Fibroblast of skin of right quadriceps (primary cell): ENCODE results near the gene SLC22A12.
A peak's percentile ranks its signal among the peaks of the same experiment; 100 is the strongest.

ENCODE experiments used
- DNase-seq: peaks from one replicate; pipeline ENCODE4 v3.0.0-alpha.2; 2013

Gene SLC22A12

GRCh38 chr11:64605656-64606585, 14.9 kb downstream of the SLC22A12 start:
- DNase-seq, result no peak

- no peak for DNase-seq
These were observed 15.9 kb downstream of the SLC22A12 start for GRCh38 chr11:64606796-64607380.

- no peak for DNase-seq
These were observed 16.5 kb downstream of the SLC22A12 start for GRCh38 chr11:64607381-64607985.

- no peak for DNase-seq
These were observed 17.0 kb downstream of the SLC22A12 start for GRCh38 chr11:64608046-64608445.

- DNase-seq, result no peak
These were observed 17.6 kb downstream of the SLC22A12 start for GRCh38 chr11:64608636-64609035.

GRCh38 chr11:64609436-64610047, 18.5 kb downstream of the SLC22A12 start:
- DNase-seq, result no peak

GRCh38 chr11:64610596-64610995, 19.6 kb downstream of the SLC22A12 start:
- DNase-seq, result no peak

GRCh38 chr11:64611176-64611575, 20.2 kb downstream of the SLC22A12 start:
- no peak for DNase-seq

- no peak for DNase-seq
These were observed 21.0 kb downstream of the SLC22A12 start for GRCh38 chr11:64611869-64612646.

- DNase-seq, result no peak
These were observed 22.6 kb downstream of the SLC22A12 start for GRCh38 chr11:64613648-64614047.

- no peak for DNase-seq
These were observed 23.9 kb downstream of the SLC22A12 start for GRCh38 chr11:64614917-64615316.

GRCh38 chr11:64616817-64617216, 25.8 kb downstream of the SLC22A12 start:
- no peak for DNase-seq

- DNase-seq, result no peak
These were observed 28.2 kb downstream of the SLC22A12 start for GRCh38 chr11:64619196-64619595.

GRCh38 chr11:64619811-64620380, 28.9 kb downstream of the SLC22A12 start:
- DNase-seq, result peak; percentile 66

GRCh38 chr11:64620381-64620971, 29.5 kb downstream of the SLC22A12 start:
- peak; percentile 37 for DNase-seq

- no peak for DNase-seq
These were observed 30.4 kb downstream of the SLC22A12 start for GRCh38 chr11:64621283-64622019.

- no peak for DNase-seq
These were observed 31.7 kb downstream of the SLC22A12 start for GRCh38 chr11:64622681-64623080.

GRCh38 chr11:64624883-64625481, 34.0 kb downstream of the SLC22A12 start:
- no peak for DNase-seq

- DNase-seq, result no peak
These were observed 35.6 kb downstream of the SLC22A12 start for GRCh38 chr11:64626637-64627036.

GRCh38 chr11:64627371-64627770, 36.4 kb downstream of the SLC22A12 start:
- no peak for DNase-seq

- DNase-seq, result no peak
These were observed 37.6 kb downstream of the SLC22A12 start for GRCh38 chr11:64628596-64628995.
